ENCODE measurements around the gene HMCN2.

Gene HMCN2

DNA sequence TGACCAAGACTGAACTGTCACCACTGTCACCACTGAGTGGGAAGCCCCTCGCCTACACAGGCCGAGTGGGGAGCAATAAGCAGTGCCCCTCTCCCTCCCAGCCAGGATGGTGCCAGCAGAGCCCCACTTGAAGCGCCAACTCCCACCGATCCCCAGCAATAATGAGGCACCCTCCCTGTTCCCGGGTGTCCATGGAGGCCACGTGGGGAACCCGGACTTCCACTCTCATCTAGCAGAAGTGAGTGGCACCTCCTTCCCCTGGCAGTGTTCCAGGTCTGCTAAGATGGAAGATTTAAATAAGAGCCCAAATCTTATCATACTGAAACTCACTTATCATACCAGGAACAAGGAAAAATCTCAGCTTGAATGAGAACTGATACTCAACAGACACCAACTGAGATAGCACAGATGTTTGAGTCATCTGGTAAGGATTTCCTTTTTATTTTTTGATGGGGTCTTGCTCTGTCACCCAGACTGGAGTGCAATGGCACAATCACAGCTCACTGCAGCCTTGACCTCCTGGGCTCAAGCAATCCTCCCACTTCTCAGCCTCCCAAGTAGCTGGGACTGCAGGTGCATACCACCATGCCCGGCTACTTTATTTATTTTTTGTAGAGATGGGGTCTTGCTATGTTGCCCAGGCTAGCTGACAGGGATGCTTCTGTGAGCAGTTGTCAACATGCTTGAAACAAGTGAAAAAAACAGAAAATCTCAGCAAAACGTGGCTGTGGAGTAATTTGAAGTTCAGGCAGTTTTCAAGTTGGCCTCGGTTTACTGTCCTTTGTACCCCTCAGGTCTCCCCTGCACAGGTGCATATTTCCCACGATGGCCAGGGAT, 149.6 kb downstream of the HMCN2 start:
- DNase-seq (ENCODE audit: low spot score), result no peak

- DNase-seq (ENCODE audit: low spot score), result no peak
Measured at GRCh38 chr9:130417602-130418001, 152.0 kb downstream of the HMCN2 start.

DNA sequence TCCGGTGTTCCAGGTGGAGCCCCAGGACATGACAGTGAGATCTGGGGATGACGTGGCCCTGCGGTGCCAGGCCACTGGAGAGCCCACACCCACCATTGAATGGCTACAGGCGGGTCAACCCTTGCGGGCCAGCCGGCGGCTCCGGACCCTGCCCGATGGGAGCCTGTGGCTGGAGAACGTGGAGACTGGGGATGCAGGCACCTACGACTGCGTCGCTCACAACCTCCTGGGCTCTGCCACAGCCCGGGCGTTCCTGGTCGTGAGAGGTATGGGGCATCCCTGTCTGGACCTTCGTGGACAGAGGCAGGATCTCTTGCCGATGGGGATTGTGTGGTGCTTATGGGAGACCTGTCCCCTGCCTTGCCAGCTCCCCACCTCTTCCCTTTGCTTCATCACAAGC, 153.2 kb downstream of the HMCN2 start:
- DNase-seq (ENCODE audit: low spot score), result no peak

GRCh38 chr9:130419521-130420035, 154.0 kb downstream of the HMCN2 start:
- DNase-seq (ENCODE audit: low spot score), result no peak

DNA sequence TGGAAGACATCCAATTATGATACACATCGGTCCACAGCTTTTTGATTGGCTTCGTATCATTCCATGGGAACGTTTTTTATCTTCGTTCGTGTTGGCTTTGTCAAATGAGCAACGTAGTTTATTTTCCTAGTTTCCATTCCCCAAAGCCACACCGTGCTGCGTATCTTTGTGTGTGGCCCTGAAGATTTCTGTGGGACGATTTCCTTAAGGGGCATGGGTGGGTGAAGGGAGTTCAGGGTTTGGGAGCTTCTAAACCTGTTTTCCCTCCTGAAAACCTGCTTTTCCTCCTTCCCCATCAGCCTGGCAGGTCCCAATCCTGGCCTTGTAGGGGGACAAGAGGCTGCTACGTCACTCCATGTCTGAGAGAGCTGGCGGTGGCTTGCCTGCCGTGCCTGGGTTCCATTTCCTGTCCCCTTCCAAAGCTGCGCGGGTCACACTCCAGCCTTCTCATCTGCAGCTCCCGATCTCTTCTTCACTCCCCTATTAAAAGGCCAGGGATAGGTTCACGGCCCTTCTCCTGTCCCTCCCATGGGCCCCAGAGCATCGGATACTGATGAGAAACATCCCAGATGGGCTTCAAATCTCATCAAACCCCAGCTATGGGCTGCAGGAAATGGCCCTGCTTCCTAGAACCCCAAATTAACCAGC, 155.7 kb downstream of the HMCN2 start:
- DNase-seq (ENCODE audit: low spot score), result no peak

GRCh38 chr9:130421802-130422276, 156.3 kb downstream of the HMCN2 start:
- DNase-seq (ENCODE audit: low spot score), result no peak

- DNase-seq (ENCODE audit: low spot score), result no peak
Measured at GRCh38 chr9:130422546-130422945, 157.0 kb downstream of the HMCN2 start.

DNA sequence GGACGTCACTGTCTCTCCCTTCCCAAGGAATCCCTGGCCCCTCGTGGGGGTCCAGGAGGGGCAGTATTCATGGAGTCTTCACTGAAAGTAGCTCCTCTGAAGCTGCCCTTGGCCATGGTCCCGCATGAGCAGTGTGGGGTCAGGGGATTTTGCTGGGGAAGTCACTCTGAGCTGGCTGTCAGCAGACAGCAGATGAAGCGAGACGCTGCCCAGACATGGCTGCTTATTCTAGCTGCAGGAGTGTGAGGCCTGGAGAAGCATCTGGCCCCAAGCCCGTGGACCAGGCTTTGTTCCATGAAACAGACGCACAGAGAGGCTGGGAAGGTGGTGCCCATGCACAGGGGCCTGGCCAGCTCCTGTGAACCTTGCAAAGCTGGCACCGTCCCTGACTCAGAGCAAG, 157.7 kb downstream of the HMCN2 start:
- no peak for DNase-seq (ENCODE audit: low spot score)

DNA sequence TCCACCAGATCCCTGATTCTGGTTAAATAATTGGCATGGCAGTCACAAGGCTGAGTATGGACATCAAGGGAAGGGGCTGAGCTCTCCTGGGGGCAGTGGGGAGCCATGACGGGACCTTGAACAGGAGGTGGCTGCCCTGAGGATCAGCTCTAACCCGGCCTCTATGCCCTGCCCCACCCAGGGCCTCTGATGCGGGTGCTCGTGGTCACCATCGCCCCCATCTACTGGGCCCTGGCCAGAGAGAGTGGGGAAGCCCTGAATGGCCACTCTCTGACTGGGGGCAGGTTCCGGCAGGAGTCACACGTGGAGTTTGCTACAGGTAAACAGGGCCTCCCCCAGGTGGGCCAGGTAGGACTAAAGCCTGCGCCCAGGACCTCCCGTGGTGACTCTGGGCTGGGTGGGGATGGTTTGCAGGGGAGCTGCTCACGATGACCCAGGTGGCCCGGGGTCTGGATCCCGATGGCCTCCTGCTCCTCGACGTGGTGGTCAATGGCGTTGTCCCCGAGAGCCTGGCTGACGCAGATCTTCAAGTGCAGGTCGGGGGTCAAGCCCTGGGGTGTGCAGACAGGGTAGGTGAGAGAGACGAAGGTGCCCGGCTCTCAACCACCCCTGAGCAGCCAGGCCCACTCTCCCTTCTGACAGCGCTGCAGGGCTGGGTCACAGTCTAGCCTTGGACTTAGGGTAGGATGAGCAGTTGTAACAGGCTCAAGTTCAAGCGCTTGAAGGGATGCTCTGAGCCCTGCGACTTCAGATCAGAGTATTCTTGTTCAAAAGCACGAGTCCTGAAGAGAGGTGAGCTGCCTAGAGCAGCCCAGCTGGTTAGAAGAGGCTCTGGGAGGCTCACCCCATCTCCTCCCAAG, 159.3 kb downstream of the HMCN2 start:
- DNase-seq (ENCODE audit: low spot score), result no peak

GRCh38 chr9:130425741-130426466, 160.3 kb downstream of the HMCN2 start:
- DNase-seq (ENCODE audit: low spot score), result no peak

- DNase-seq (ENCODE audit: low spot score), result no peak
Measured at GRCh38 chr9:130426467-130426773, 160.9 kb downstream of the HMCN2 start.

DNA sequence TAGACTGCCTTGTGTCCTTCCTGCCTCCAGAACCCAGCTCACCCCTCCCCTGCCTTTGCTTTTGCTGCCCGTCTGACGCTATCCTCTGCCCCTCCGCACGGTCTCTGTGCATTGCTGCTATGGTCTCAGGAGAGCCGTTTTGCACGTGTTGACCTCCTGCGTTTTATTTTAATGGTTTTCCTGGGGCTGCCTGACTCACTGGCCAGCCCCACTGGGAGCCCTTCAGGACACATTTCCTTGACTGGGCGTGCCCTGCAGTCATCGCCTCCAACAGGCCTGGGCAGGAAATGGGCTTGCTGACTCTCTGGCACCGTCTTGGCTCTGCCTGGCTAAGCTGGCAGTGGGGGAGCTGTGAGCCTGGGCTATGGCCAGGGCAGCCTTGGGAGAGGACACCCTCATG, 161.3 kb downstream of the HMCN2 start:
- no peak for DNase-seq (ENCODE audit: low spot score)

- no peak for DNase-seq (ENCODE audit: low spot score)
Measured at GRCh38 chr9:130427326-130427725, 161.8 kb downstream of the HMCN2 start.

DNA sequence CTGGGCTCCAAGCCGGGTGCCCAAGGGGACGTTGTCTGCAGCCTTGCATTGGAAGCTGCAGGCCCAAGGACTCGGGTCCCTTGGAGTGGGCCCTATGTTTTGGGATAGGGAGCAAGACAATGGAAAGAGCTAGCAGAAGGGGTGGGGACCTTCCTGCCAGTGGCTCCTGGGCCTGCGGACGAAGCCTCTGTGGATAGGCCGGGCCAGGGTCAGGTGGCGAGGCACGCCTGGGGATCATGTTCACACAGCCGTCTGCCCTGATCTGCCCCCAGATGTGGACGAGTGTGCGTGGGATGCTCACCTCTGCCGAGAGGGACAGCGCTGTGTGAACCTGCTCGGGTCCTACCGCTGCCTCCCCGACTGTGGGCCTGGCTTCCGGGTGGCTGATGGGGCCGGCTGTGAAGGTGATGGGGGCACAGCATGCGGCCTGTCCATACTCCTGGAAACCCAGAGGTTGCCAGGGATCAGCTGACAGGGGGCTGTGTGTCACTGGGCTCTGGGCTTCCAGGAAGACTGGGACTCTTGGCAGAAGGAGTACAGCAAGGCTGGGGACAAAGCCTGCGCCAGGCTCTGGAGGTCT, 162.6 kb downstream of the HMCN2 start:
- no peak for DNase-seq (ENCODE audit: low spot score)

- no peak for DNase-seq (ENCODE audit: low spot score)
Measured at GRCh38 chr9:130429381-130429780, 163.8 kb downstream of the HMCN2 start.

- no peak for DNase-seq (ENCODE audit: low spot score)
Measured at GRCh38 chr9:130429831-130430230, 164.3 kb downstream of the HMCN2 start.

GRCh38 chr9:130430232-130430631, 164.7 kb downstream of the HMCN2 start:
- DNase-seq (ENCODE audit: low spot score), result no peak

DNA sequence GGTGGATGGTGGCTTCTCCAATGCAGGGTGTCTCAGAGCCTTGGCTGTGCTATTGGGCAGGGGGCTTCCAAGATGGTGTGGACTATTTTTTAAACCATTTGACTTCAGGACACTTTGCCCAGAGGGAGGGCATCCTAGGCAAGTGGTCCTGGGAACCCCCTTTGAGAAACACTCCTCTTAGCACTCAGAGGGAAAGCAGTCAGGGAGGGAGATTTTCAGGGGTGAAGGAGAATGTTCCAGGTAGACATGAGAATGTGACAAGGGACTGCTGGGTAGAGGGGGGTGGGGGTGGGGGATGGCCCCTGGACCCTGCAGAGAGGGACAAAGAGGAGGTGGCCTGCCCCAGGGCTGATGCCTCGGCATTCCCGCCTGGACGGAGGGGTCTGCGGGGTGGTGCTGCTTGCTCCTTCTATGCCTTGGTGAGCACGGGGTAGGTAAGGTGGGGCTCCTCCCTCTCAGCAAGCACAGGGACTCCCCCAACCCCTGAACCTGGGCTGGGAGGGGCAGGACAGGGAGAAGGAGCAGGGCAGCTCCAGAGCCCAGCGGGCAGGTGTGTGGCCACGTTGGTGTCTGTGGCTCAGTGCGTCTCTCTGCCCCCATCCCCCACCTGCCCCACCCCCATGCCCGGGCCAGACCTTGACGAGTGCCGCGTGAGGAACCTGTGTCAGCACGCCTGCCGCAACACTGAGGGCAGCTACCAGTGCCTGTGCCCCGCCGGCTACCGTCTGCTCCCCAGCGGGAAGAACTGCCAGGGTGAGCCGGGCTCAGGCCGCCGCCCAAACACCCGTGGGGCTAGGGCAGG, 165.4 kb downstream of the HMCN2 start:
- DNase-seq (ENCODE audit: low spot score), result no peak

DNA sequence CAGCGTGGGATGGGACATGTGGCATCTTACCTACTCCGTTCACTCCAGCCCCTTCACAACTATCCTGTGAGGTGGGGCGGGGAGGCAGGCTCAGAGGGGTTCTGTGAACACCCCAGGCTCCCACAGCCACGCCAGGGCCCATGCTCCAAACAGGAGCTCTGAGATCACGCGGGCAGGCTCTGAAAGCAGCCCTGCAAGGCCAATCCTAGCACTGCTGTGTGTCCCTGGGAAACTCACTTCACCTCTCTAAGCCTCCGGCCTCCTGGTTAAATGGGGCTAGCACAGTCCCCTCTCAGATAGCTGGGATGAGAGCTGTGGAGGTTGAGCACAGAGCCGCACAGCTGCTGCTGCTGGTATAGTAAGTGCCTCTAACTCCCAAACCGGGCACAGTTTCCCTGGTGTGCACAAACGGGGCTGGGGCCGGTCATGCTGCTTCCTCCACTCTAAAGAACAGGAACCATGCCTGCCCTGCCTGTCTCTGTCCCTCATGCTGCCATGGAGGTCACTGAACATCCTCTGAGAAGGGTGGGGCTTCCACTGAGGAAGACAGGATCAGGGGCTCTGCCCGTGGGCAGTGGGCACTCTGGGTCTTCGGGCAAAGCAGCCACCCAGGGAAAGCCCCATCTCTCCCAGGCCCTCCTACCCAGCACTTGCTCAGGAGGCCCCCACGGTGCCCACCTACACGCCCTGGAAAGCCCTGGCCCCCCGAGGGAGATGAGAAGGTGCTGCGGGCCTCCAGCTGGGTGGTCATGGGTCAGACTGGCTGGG, 166.2 kb downstream of the HMCN2 start:
- no peak for DNase-seq (ENCODE audit: low spot score)

- no peak for DNase-seq (ENCODE audit: low spot score)
Measured at GRCh38 chr9:130432362-130432761, 166.8 kb downstream of the HMCN2 start.

All from germinal center (tissue), 1 donor.